Peyer's patch (tissue), 4 donors: Measurements from ENCODE around the gene MIS12. TPM values are rescaled to one million over a fixed set of nuclear protein-coding genes. Genes with fewer than 3 reads are reported as not detected.

Source experiments
- DNase-seq, 3 donors: peaks; one replicate each; pipeline ENCODE4 v3.0.0-alpha.2; 2017 to 2019
- H3K27ac ChIP-seq, 4 donors: fragments of 200-600 bp; sonication (generic); one replicate each; pipeline ENCODE4 v1.5.1; 2016 to 2019
- H3K27me3 ChIP-seq, 2 donors: fragments of 200-600 bp; sonication (generic); one replicate each; pipeline ENCODE4 v1.5.1; 2019
- H3K36me3 ChIP-seq, 3 donors: fragments of 200-600 bp; sonication (generic); one replicate each; pipeline ENCODE4 v1.5.1; 2016 to 2019
- H3K4me1 ChIP-seq, 4 donors: fragments of 200-600 bp; sonication (generic); one replicate each; pipeline ENCODE4 v1.5.1; 2016 to 2019
- H3K4me3 ChIP-seq, 4 donors: fragments of 200-600 bp; sonication (generic); 1 replicate in 3 of 4; 2 replicates in 1 of 4; pipeline ENCODE4 v1.5.1; 2016 to 2019; ENCODE audit warnings: mild to moderate bottlenecking in 1 of 4
- H3K9me3 ChIP-seq, 4 donors: fragments of 200-600 bp; sonication (generic); one replicate each; pipeline ENCODE4 v1.5.1; 2016 to 2019; ENCODE audit warnings: mild to moderate bottlenecking in 1 of 4
- POLR2A ChIP-seq, 2 donors: fragments of 450-650 bp; IDR thresholded peaks; one replicate each; pipeline ENCODE4 v1.5.1; 2017; ENCODE audit warnings: antibody characterized with exemption in 2 of 2, mild to moderate bottlenecking in 2 of 2, moderate library complexity in 2 of 2
- total RNA-seq, 4 donors: library from RNA; depleted of rRNA; stranded (reverse); fragments of >200 nt; gene quantifications; one replicate each; pipeline ENCODE4 v1.1.0, GENCODE V29; 2016
- TF ChIP-seq, protein P1 (sequence below), 6 experiments: fragments of 450-650 bp in 4 of 6; fragments of 200-600 bp in 2 of 6; sonication (generic) in 1 of 6; IDR thresholded peaks; one replicate each; pipeline ENCODE4 v1.5.1; 2017 to 2019; ENCODE audit warnings: antibody characterized with exemption in 6 of 6, mild to moderate bottlenecking in 3 of 6, moderate library complexity in 1 of 6

Gene MIS12
- total RNA-seq, 4 donors from 2014 or later = 9.2 to 23.9 (median 14.0) TPM

DNA sequence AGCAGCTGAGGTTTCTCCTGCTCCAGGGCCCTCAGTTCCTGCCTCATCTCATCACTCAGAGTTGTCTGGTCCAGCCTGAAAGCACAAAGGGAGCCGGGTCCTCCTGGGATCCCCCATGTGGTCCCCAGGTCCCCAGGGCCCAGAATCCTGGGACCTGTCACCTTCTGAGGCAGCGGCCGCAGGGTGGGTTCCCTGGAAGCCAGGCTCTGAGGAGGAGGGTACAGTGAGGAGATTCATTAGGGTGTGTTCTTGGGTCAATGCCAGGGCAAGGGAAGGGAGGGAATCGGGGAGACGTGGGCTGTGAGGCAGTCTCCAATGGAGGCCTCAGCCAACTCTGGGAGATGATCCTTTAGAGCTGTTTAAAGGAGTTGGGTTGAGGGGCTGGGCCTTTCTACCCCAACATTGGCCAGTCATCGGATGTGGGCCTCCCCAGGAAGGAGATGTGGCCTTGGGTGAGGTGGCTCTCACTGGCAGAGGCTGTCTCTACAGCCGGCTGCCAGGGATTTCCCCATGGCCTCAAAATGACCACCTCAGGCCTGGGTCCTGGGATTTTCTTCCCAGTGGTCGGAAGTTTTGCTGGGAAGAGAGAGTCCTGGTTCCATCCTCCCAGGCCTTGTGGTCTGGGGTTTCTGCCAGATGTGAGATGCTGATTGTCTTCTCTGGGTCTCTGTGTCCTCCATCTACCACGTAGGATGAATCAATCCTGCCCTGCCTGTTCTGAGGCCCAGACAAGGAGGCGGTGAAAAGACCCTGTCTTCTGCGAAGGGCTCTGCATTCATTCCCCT is 50.7 kb downstream of the MIS12 start:
- no peaks in the 10 kb centered on the region for H3K27me3 ChIP-seq
- H3K9me3 ChIP-seq = no peaks in the 10 kb centered on the region
- no peak overlapping the region for H3K4me3 ChIP-seq
- DNase-seq = no peak
- no peaks in the 10 kb centered on the region for H3K4me1 ChIP-seq
- H3K36me3 ChIP-seq = peaks cover 0 to 10% (median 0%) of the 10 kb centered on the region in 3 donors
- H3K27ac ChIP-seq = no peak overlapping the region
- TF ChIP-seq, protein P1, sequence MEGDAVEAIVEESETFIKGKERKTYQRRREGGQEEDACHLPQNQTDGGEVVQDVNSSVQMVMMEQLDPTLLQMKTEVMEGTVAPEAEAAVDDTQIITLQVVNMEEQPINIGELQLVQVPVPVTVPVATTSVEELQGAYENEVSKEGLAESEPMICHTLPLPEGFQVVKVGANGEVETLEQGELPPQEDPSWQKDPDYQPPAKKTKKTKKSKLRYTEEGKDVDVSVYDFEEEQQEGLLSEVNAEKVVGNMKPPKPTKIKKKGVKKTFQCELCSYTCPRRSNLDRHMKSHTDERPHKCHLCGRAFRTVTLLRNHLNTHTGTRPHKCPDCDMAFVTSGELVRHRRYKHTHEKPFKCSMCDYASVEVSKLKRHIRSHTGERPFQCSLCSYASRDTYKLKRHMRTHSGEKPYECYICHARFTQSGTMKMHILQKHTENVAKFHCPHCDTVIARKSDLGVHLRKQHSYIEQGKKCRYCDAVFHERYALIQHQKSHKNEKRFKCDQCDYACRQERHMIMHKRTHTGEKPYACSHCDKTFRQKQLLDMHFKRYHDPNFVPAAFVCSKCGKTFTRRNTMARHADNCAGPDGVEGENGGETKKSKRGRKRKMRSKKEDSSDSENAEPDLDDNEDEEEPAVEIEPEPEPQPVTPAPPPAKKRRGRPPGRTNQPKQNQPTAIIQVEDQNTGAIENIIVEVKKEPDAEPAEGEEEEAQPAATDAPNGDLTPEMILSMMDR (IDR thresholded peaks at IDR 0.05) = no peak
- TF ChIP-seq POLR2A (IDR thresholded peaks at IDR 0.05) = no peak

DNA sequence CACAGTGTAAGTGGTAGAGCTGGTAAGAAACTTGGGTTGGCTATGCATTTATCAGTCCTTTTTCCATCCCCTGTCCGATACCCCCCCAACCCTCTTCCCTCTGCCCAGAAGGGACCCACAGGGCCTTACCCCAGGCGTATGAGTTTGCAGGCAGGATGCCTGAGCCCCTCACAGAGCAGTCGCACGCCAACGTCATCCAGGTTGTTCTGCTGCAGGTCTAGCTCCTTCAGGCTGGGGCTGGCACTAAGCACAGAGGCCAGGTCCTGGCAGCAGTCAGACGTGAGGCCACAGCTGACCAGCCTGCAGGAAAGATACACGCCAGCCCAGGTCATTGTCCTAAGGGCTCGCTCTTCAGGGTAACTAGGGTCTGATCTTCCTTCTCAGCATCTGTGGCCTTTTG is 52.9 kb downstream of the MIS12 start:
- no peaks in the 10 kb centered on the region for H3K4me1 ChIP-seq
- H3K9me3 ChIP-seq = no peaks in the 10 kb centered on the region
- no peak for DNase-seq
- no peak overlapping the region for H3K27ac ChIP-seq
- H3K36me3 ChIP-seq = no peaks in the 10 kb centered on the region
- H3K4me3 ChIP-seq = no peak overlapping the region
- TF ChIP-seq, protein P1 (IDR thresholded peaks at IDR 0.05) = no peak
- no peak for TF ChIP-seq POLR2A (IDR thresholded peaks at IDR 0.05)
- H3K27me3 ChIP-seq = no peaks in the 10 kb centered on the region

DNA sequence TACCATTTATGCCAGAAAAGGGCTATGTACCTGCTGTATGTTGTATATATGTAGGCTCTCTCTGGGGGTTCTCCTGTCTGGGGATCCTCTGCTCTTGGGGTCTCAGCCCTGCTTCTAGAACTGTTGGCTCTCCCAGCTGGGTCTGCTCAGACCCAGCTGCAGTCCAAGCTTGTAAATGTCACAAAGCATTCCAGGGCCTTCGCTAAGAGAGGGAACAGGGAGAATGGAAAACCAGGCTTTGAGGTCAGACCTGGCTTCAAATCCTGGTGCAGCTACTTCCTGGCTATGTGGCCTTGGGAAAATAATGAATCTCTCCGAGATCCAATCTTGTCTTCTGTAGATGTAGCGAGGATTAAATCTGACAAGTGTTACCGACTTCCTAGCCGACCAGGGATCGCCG is 54.0 kb downstream of the MIS12 start:
- Histone ChIP-seq H3K9me3 (no peaks in the 10 kb centered on the region), H3K27me3 (no peaks in the 10 kb centered on the region), H3K4me1 (no peaks in the 10 kb centered on the region), H3K4me3 (no peak overlapping the region), H3K36me3 (no peaks in the 10 kb centered on the region), H3K27ac (no peak overlapping the region)
- TF ChIP-seq, protein P1 (IDR thresholded peaks at IDR 0.05) = no peak
- no peak for TF ChIP-seq POLR2A (IDR thresholded peaks at IDR 0.05)
- DNase-seq = no peak

Other genes starting within 250 kb of the MIS12 start
- 10 to 100 TPM; 20.5 to 85.0 (median 33.1) TPM for gene RABEP1, start 204.3 kb upstream of the MIS12 start, total RNA-seq
- 100 to 1,000 TPM in 2 of 4 donors, 10 to 100 TPM in 2; 62.7 to 220 (median 83.8) TPM for gene NUP88, start 66.9 kb upstream of the MIS12 start, total RNA-seq
- 10 to 100 TPM; 27.8 to 96.6 (median 49.6) TPM for gene RPAIN, start 66.4 kb upstream of the MIS12 start, total RNA-seq
- 10 to 100 TPM; 54.2 to 86.6 (median 68.1) TPM for gene C1QBP, start 47.4 kb upstream of the MIS12 start, total RNA-seq
- 10 to 100 TPM in 3 of 4 donors, 1 to 10 TPM in 1; 8.8 to 18.2 (median 11.5) TPM for gene DHX33, start 17.6 kb upstream of the MIS12 start, total RNA-seq
- gene DERL2, start 388 bp upstream of the MIS12 start, total RNA-seq = 10 to 100 TPM in 3 of 4 donors, 1 to 10 TPM in 1; 3.3 to 42.8 (median 36.1) TPM
- gene NLRP1, start 97.9 kb downstream of the MIS12 start, total RNA-seq = 10 to 100 TPM in 3 of 4 donors, 1 to 10 TPM in 1; 8.6 to 80.0 (median 18.5) TPM